ENCODE measurements around the gene RRP36. TPM values are rescaled to one million over a fixed set of nuclear protein-coding genes. Genes with fewer than 3 reads are reported as not detected.

The RRP36 gene
- total RNA-seq, 1 experiment from 2014 or later, result 62.5 TPM

DNA sequence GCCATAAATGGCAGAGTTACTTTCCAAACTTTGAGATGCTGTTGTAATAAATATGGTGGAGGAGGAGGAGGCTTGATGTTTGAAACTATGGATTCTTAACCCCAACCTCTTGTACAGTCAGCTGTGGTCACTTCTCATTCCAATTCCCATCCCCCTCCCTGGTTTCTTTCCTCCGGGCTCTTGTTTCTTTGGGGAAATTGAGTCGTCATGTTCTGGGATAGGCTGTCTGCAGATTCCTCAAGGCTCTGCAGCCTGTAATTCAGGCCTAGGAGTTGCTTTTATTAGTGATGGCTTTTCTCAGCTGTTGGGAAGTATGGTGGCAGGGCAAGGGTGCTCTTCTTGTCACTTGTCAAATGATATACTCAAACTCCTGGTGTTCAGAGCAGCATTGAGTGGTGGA, 57.3 kb downstream of the RRP36 start:
- Histone ChIP-seq H3F3A (ENCODE audit: insufficient read depth, low read depth) (peaks cover 14% of the 10 kb centered on the region), H3K4me1 (replicated peaks; ENCODE audit: insufficient read depth) (peaks cover 13% of the 10 kb centered on the region), H3K27ac (no peak overlapping the region), H3K4me2 (peak overlapping the region; percentile 89; the same call in 1 of the 2 replicates), H3K79me2 (ENCODE audit: low read depth) (peaks cover 70% of the 10 kb centered on the region), H3K27me3 (ENCODE audit: insufficient read depth, low read depth) (no peaks in the 10 kb centered on the region), H3K4me3 (no peak overlapping the region), H4K20me1 (ENCODE audit: insufficient read depth) (no peaks in the 10 kb centered on the region; the same call in 1 of the 2 replicates), H3K9me2 (ENCODE audit: insufficient read depth) (no peaks in the 10 kb centered on the region), H3K36me3 (ENCODE audit: low read depth) (no peaks in the 10 kb centered on the region), H2AFZ (no peak overlapping the region), H3K9me3 (ENCODE audit: insufficient read depth, low read depth) (no peaks in the 10 kb centered on the region)
- no peak for DNase-seq
- CTCF ChIA-PET, result no interaction called here
- BruUV-seq (replicated peaks), result no TSS peak
- POLR2A ChIA-PET (ENCODE audit: unreplicated experiment), result no interaction called here
- TF ChIP-seq, protein P1, sequence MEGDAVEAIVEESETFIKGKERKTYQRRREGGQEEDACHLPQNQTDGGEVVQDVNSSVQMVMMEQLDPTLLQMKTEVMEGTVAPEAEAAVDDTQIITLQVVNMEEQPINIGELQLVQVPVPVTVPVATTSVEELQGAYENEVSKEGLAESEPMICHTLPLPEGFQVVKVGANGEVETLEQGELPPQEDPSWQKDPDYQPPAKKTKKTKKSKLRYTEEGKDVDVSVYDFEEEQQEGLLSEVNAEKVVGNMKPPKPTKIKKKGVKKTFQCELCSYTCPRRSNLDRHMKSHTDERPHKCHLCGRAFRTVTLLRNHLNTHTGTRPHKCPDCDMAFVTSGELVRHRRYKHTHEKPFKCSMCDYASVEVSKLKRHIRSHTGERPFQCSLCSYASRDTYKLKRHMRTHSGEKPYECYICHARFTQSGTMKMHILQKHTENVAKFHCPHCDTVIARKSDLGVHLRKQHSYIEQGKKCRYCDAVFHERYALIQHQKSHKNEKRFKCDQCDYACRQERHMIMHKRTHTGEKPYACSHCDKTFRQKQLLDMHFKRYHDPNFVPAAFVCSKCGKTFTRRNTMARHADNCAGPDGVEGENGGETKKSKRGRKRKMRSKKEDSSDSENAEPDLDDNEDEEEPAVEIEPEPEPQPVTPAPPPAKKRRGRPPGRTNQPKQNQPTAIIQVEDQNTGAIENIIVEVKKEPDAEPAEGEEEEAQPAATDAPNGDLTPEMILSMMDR (conservative IDR thresholded peaks at IDR 0.05), result no peak
- TF ChIP-seq EZH2 (IDR thresholded peaks at IDR 0.05; ENCODE audit: low read depth), result no peak
- intact Hi-C loops (cut with micrococcal nuclease; ENCODE audit: unreplicated experiment), result no loop called here

Other genes starting within 250 kb of the RRP36 start
- 8.5 and 12.9 TPM in 2 replicates for gene BICRAL, start 239.6 kb upstream of the RRP36 start, total RNA-seq (2021)
- 84.1 and 87.1 TPM in 2 replicates for gene RPL7L1, start 142.0 kb upstream of the RRP36 start, total RNA-seq (2021)
- gene PTCRA, start 105.6 kb upstream of the RRP36 start, total RNA-seq (2021), result not detected in 2 replicates
- 47.7 and 54.8 TPM in 2 replicates for gene CNPY3, start 92.1 kb upstream of the RRP36 start, total RNA-seq (2021)
- 0.57 TPM in 1 of 2 replicates, not detected in the other for gene GNMT, start 60.9 kb upstream of the RRP36 start, total RNA-seq (2021)
- gene PEX6, start 42.4 kb upstream of the RRP36 start, total RNA-seq (2021), result 25.9 and 31.3 TPM in 2 replicates
- 42.9 and 53.7 TPM in 2 replicates for gene PPP2R5D, start 37.1 kb upstream of the RRP36 start, total RNA-seq (2021)
- 77.0 and 77.6 TPM in 2 replicates for gene MEA1, start 7.7 kb upstream of the RRP36 start, total RNA-seq (2021)
- gene KLHDC3, start 7.4 kb upstream of the RRP36 start, total RNA-seq (2021), result 104 and 122 TPM in 2 replicates
- gene CUL7, start 32.2 kb downstream of the RRP36 start, total RNA-seq (2021), result 22.8 and 32.4 TPM in 2 replicates
- 86.2 and 110 TPM in 2 replicates for gene MRPL2, start 37.8 kb downstream of the RRP36 start, total RNA-seq (2021)
- gene KLC4, start 38.0 kb downstream of the RRP36 start, total RNA-seq (2021), result 46.2 and 46.7 TPM in 2 replicates
- 106 and 110 TPM in 2 replicates for gene PTK7, start 54.7 kb downstream of the RRP36 start, total RNA-seq (2021)
- gene SRF, start 149.6 kb downstream of the RRP36 start, total RNA-seq (2021), result 22.0 and 25.4 TPM in 2 replicates
- 52.8 and 71.6 TPM in 2 replicates for gene CUL9, start 160.6 kb downstream of the RRP36 start, total RNA-seq (2021)
- gene DNPH1, start 207.9 kb downstream of the RRP36 start, total RNA-seq (2021), result 43.5 and 57.0 TPM in 2 replicates
- gene TTBK1, start 221.9 kb downstream of the RRP36 start, total RNA-seq (2021), result 0.07 and 0.15 TPM in 2 replicates